8988T (cell line): Measurements from ENCODE around the gene SRD5A1.

ENCODE experiments used
- DNase-seq: peaks from one replicate; pipeline ENCODE4 v3.0.0; 2011

The SRD5A1 gene, protein sequence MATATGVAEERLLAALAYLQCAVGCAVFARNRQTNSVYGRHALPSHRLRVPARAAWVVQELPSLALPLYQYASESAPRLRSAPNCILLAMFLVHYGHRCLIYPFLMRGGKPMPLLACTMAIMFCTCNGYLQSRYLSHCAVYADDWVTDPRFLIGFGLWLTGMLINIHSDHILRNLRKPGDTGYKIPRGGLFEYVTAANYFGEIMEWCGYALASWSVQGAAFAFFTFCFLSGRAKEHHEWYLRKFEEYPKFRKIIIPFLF

GRCh38 chr5:6632888-6633468, at the start of gene SRD5A1, which contains the start of gene NSUN2:
TSS of gene SRD5A1 (plus strand) at chr5:6633440. CDS start at chr5:6633577, 137 bp downstream.
TSS of gene NSUN2 (minus strand) at chr5:6633044. CDS start at chr5:6632979, 65 bp downstream.
- peak; percentile 99 for DNase-seq

DNA sequence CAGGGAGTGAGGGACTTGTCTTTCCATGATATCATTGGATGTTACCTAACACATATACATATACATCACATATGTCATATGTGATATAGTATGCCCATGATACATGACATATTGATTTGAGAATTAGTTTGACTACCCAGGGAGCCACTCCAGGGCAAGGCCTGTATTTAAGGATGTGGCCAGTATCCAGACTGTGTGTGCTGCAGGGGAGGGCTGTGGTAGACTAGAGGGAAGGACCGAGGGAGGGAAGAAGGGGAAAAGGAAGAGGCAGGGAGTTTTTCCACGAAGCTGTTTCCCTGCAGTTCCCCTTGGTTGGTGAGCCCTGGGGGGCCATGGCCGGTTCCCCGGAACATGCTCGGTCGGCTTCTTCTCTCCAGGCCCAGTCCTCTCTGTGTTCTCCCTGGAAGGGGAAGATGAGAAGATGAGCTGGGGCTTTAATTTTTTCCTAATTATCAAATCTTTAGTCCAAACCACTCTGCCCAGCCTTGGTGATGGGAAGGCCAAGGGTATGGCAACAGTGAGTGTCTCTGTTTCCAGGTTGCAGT, 49.1 kb upstream of the SRD5A1 start:
- DNase-seq, result peak; percentile 24

DNA sequence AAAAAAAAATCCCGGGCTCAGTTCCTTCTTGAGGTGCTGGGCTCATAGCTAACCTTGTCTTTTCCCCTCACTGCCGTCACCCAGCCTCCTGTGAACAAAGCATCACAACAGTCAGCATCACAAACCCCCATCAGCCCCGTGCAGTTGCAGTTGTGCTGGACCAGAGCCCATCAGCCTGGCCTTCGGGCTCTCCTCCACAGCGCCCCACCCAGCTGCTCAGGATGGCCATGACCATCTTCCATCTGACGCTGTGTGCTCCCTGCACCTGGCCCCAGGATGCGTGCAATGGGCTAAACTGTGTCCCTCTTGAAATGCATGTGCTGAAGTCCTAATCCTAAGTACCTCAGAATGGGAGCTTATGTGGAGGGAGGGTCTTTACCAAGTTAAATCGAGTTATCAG, 48.5 kb upstream of the SRD5A1 start:
- DNase-seq, result peak; percentile 35

- peak; percentile 19 for DNase-seq
Observed at GRCh38 chr5:6585168-6585567, 48.1 kb upstream of the SRD5A1 start.

- peak; percentile 23 for DNase-seq
Observed at GRCh38 chr5:6585939-6586646, 47.1 kb upstream of the SRD5A1 start.

DNA sequence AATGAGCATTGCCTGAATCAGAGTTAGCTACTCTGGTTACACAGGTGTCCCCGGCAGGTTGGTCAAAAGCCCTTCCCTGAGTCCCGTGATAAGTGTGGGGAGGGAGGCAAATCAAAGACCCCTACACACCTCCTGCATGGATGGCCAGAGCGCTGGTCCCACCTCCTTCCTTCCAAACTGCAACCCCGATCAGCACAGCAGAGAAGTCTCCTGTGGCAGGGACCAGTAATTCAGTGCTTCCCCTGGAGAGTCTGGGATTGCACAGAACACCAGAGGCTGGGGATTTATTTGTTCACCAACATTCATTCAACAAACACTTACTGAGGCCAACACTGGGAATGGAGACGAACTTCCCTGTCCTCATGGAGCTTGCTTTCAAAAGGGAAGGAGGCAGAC, 46.6 kb upstream of the SRD5A1 start:
- no peak for DNase-seq

- DNase-seq, result no peak
Observed at GRCh38 chr5:6587171-6587570, 46.1 kb upstream of the SRD5A1 start.

DNA sequence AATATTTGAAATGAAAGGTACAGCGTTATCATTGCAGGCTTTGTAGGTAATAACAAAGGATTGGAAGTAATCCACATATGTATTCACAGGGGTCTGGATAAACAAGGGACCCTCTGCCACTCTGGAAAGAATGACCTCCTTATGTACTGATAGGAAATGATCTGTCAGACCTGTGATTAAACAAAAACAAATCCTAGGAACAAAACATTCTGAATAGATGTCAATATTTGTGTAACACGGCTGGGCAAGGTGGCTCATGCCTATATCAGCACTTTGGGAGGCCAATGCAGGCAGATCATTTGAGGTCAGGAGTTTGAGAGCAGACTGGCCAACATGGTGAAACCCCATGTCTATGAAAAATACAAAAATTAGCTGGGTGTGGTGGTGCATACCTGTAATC, 42.7 kb upstream of the SRD5A1 start:
- DNase-seq, result no peak

DNA sequence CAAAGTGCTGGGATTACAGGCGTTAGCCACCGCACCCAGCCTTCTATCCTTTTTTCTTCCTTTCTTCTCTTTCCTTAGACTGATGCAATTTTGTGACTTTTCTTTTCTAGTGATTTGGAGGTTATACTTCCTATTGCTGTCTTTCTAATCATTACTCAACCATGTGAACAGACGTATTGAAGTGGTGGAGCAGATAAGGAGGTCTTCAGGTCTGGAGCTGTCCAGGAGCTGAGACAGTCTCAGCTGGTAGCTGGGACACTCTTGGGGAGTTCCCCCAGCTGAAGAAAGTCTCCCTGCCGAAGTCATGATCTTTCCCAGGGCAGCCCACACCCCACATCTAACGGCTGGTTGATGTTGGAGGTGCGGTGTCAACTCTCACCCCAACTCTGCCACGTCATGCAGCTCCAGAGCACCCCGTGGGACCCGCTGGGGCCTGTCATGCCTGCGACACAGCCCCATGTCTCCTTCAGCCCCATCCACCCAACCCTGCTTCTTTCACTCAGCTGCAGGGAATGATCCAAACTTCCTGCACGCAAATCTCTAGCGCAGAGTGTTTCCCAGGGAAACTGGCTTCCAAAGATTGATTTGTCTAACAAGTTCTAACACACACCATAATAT, 41.5 kb upstream of the SRD5A1 start:
- DNase-seq, result no peak

- DNase-seq, result no peak
Observed at GRCh38 chr5:6592601-6593000, 40.6 kb upstream of the SRD5A1 start.

GRCh38 chr5:6593148-6594016, 39.9 kb upstream of the SRD5A1 start:
- DNase-seq, result no peak

DNA sequence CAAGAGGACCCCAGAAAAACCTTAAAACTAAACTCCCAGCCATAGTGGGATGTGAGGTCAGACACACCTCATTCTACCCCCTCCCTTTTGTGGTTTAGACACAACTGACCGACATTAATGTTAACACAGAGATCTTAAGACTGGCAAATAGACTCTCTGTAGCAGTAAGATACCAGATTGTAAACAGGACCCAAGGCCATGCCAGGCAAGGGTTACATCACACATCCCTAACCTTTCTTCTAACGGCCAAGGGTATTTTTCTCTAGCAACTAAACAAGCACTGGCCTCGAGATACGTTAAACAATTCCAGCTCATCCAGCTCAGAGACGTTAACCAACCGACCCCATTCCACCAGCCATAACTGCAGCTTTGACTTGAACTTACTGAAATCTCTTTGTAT, 39.2 kb upstream of the SRD5A1 start:
- no peak for DNase-seq

- no peak for DNase-seq
Observed at GRCh38 chr5:6595405-6595804, 37.8 kb upstream of the SRD5A1 start.

DNA sequence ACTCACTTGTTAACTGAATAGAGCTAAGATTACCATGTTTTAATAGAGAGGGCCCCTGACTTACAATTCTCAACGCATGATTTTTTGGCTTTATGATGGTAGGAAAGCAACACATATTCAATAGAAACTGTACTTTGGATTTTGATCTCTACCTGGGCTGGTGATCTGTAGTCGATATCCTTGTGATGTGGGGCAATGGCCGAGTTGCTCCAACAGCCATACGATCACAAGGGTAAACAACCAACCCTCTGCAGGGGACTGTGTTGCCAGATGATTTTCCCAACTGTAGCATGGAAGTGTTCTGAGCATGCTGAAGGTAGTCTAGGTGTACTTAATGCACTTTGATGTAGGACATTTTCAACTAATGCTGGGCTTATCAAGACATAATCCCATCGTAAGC, 36.9 kb upstream of the SRD5A1 start:
- DNase-seq, result no peak

GRCh38 chr5:6597557-6597956, 35.7 kb upstream of the SRD5A1 start:
- DNase-seq, result no peak

GRCh38 chr5:6598351-6598900, 34.8 kb upstream of the SRD5A1 start:
- no peak for DNase-seq

- no peak for DNase-seq
Observed at GRCh38 chr5:6599739-6600138, 33.5 kb upstream of the SRD5A1 start.

DNA sequence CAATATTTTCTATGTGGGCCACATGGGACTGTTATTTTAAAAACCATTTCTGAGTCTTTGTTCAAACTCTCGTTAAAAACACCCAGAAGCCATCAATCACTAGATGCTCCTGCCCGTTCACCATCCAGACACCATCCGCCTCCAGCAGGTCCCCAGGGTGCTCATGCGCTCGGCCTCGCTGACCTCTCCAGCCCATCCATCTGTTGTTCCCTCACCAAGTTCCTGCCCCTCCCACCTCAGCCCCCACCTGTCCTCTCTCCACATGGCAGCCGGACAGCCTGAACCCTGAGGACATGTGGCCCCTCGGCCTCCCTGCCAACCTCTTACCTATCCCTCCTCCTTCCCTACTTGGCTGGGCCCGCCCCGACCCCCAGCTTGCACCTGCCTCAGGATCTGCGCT, 32.0 kb upstream of the SRD5A1 start:
- no peak for DNase-seq

DNA sequence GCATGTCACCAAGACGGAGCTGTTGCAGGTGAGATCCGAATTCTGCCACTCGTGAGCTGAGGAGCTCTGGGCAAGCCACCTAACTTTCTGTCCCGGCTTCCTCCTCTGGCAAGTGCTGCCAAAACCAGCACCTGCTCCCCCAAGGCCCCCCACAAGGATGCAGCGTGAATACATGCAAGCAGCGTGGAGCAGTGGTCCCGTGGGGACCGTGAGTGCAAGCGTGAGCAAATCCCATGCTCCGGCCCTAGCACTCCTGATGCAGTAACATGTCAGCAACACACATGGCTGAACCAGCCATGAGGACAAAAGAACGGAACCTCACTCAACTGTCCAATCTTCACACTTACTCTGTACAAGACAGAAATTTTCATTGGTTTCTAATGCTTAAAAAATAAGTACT, 31.4 kb upstream of the SRD5A1 start:
- no peak for DNase-seq

DNA sequence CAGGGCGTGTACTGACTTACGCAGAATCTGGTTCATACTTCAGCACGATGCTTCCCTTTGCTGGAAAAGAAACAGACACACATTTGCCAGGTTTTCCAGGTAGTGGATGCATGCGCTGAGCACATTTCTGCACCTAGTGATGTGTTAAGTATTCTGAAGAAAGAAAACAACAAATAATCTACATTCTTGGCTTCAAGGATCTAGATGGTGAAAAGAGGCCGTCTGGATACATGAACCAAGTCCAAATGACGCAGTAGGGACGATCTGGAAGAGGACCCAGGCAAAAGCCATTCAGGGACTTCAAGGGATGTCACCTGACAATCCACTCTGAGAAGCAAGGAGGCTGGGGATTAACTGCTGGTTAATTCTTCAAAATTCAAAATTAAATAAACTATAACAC, 30.8 kb upstream of the SRD5A1 start:
- DNase-seq, result no peak

DNA sequence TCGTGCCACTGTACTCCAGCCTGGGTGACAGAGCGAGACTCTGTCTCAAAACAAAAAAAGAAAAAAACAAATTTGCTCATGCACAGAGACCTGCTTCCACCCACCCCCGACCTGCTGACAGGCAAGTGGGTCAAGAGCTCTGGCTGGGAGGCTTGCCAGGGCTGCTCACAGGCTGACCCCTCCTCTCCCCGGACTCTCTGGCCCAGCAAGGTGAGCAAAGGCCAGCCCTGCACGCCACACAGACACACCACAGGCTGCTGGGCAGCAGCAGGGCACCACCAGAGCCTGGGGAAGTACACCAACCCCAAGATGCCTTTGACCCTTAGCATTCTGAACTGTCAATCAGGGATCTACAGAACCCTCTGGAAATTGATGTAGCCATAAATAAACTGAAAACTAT, 29.6 kb upstream of the SRD5A1 start:
- no peak for DNase-seq

DNA sequence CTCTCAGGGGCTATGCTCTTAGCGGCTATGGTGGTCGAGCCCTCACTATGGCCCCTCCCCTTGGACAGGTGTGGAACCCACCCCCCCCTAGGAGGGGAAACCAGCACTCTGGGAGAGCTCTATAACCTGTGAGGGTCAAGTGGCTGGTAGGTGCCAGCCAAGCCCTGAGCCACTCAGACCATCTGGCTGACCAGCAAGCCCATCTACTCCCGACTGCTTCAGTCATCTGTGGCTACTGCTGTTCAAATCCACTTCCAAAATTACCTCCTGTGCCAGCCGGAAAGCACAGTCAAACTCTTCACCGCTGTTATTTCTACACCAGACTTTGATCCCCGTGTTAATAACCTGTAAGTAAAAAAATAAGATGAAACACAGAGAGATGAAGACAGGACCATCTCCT, 28.9 kb upstream of the SRD5A1 start:
- no peak for DNase-seq
